Measurements from ENCODE around the gene RILPL1.
"Not testable (repeated sequence)": the region's sequence is repeated elsewhere in the genome, so short reads cannot be mapped to it uniquely, and the experiment has no call there.

Gene RILPL1

DNA sequence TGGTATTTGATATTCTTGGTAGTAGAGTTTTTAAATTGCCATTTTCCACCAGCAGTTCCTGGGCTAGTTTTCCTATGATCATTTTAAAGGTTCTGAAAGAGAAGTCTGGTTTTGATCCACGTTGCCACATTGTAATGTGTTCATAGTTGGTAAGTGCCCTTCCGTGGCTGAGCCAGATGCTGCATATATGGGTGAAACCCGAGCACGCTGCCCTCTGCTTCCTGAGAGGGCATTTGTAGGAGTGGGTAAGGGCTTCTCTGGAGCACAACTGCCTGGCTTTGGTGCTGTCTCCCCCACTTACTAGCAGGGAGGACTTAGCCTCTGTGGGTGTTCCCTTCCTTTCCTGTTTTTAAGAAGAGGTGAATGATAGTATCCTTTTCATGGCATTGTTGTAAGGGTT, 68.4 kb downstream of the RILPL1 start:
- no peak for DNase-seq

DNA sequence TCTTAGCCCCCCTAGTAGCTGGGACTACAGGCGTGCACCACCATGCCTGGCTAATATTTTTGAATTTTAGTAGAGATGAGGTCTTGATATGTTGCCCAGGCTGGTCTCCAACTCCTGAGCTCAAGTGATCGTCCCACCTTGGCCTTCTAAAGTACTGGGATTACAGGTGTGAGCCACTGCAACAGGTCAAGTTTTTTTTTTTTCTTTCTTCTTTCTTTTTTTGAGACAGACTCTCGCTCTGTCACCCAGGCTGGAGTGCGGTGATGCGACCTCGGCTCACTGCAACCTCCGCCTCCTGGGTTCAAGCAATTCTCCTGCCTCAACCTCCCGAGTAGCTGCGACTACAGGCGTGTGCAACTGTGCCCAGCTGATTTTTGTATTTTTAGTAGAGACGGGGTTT, 70.3 kb downstream of the RILPL1 start:
- not testable (repeated sequence) for DNase-seq

DNA sequence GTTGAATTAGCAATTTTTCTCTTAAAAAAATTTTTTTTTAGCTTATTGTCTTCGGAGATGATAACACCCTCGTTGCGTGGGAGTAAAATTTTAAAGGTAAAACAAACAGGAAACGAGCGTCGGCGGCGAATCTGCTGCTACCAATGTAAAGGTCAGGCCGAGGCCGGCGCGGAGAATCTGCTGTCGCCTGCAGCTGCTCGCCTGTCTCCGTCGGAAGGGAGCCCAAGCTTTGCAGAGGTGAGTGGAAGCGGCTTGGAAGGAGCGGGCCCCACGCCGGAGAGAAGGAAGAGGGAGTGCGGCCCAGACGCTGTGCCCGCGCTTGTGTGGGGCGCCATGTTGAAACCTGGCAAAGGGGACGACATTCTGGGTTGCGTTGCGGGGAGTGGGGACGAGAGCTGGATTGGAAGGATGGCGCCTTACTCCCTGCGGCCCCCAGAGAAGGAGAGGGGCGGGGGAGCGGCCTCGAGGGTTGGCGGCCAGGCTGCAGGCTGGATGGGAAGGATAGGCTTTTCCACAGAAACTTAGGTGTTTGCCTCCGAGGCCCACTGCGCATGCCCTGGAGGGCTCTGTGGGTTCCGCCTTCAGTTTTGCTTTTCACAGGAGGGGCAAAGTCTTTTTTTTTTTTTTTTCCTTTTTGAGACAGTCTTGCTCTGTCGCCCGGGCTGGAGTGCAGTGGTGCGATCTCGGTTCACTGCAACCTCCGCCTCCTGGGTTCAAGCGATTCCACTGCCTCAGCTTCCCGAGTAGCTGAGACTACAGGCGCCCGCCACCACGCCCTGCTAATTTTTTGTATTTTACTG, 75.3 kb downstream of the RILPL1 start, which contains the start of gene SNRNP35:
Gene SNRNP35, plus strand, starts transcription at position 160 of the 800 bp plus-strand sequence. CDS start 7,402 bp downstream, outside the sequence.
- DNase-seq, result peak; percentile 86 to 94 (median 91)

DNA sequence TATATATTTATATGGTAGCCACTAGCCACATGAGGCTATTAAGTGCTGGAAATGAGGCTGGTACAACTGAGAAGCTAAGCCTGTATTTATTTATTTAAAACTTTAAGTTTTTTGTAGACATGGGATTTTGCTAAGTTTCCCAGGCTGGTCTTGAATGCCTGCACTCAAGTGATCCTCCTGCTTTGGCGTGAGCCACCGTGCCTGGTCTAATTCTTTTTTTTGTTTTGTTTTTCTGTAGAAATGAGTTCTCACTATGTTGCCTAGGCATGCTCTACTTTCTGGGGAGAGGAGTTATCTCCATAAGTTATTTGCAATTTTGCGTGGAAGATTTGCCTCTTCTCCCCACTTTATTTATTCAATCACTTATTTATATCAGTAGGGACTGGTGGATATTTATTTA, 80.4 kb downstream of the RILPL1 start:
- no peak for DNase-seq

DNA sequence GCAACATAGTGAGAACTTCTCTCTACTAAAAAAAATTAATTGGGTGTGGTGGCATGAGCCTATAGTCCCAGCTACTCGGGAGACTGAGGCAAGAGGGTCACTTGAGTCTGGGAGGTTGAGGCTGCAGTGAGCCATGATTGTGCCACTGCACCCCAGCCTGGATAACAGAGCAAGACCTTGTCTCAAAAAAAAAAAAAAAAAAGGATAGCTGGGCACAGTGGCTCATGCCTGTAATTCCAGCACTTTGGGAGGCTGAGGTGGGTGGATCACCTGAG, 81.3 kb downstream of the RILPL1 start:
- not testable (repeated sequence) for DNase-seq

DNA sequence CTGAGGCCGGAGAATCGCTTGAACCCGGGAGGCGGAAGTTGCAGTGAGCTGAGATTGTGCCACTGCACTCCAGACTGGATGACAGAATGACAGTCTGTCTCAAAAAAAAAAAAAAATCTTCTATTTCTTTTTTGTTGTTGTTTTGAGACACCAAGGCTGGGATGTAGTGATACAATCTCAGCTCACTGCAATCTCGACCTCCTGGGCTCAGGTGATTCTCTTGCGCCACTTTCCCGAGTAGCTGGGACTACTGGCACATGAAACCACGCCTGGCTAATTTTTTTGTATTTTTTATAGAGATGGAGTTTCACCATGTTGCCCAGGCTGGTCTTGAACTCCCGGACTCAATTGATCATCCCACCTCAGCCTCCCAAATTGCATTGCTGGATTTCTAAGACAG, 82.9 kb downstream of the RILPL1 start:
- DNase-seq, result no peak

DNA sequence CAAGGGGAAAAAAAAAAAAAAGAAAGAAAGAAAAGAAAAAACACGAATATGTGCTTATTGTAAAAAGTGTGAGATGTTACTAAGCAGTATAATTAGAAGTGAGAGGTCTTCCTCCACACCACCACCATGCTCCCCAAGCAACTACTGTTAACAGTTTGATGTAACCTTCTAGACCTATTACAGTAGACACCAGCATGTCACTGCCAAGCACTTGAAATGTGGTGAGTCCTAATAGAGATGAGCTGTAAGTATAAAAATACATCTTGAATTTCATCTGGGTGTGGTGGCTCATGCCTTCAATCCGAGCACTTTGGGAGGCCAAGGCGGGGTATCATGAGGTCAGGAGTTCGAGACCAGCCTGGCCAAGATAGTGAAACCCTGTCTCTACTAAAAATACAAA, 83.7 kb downstream of the RILPL1 start:
- DNase-seq, result no peak

DNA sequence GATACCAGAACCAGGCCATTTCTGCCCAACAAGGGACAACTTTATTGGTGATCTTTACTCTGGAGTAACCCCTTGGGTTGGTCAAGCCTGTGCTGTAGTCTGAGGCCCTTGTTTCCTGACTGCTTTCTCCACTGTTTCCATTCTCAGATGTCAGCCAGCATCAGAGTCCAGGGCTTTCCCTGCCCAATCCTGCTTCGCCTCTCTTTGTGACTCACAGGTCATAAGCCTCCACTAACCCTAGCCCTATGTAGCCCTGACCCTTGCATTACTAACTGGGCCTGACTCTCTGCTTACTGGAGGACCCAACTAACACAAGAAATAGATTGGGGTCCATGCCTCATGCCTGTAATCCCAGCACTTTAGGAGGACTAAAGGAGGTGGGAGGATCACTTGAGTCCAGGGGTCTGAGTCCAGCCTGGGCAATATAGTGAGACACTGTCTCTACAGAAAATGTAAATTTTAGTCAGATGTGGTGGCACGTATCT, 84.2 kb downstream of the RILPL1 start:
- peak; percentile 77 to 91 (median 78) for DNase-seq

DNA sequence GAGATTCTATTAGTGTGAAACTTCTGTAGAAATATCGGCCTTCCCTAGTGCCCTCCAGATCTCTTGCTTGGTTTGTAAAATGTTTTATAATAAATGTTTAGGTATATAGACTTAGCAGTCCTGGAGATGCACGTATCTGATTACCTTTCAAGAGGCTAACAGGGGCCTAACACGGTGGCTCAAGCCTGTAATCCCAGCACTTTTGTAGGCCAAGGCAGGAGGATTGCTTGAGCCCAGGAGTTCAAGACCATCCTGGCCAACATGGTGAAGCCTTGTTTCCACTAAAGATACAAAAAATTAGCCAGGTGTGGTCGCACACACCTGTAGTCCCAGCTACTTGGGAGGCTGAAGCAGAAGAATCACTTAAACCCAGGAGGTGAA, 87.2 kb downstream of the RILPL1 start:
- no peak for DNase-seq

DNA sequence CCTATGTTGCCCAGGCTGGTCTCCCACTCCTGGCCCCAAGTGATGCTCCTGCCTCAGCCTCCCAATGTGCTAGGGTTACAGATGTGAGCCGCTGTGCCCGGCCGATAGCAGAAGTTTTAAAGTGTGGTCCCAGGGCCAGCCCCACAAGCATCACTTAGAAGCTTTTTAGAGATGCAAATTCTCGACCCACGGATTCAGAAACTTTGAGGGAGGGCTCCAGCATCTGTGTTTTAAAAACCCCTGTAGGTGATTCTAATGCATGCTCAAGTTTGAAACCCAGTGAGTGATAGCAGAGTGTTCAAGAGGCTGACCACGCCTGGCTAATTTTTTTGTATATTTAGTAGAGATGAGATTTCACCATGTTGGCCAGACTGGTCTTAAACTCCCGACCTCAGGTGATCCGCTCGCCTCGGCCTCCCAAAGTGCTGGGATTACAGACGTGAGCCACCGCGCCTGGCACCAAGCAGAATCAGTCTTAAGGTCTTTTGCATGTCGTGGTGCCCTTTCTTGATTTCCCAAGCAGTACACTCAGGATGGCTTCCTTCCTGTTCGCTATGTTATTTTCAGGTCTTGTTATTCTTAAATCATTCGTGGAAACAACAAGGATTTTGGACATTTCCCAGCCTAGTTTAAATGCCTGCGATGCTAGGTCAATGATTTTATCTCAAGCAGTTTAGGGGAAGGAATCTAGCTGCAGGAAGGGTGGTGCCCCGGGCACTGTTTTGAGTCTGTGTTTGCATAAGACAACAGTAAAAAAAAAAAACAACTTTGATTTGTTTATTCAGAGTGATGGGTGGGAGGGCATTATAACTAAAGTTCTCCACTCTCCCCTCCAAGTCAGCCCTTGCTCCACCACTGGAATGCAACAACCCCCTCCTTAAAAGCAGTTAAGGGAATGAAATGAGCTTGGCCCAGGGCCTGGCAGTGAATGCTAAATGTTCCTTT, 87.9 kb downstream of the RILPL1 start:
- peak in 2 of 4 experiments; percentile 45 to 52 for DNase-seq

DNA sequence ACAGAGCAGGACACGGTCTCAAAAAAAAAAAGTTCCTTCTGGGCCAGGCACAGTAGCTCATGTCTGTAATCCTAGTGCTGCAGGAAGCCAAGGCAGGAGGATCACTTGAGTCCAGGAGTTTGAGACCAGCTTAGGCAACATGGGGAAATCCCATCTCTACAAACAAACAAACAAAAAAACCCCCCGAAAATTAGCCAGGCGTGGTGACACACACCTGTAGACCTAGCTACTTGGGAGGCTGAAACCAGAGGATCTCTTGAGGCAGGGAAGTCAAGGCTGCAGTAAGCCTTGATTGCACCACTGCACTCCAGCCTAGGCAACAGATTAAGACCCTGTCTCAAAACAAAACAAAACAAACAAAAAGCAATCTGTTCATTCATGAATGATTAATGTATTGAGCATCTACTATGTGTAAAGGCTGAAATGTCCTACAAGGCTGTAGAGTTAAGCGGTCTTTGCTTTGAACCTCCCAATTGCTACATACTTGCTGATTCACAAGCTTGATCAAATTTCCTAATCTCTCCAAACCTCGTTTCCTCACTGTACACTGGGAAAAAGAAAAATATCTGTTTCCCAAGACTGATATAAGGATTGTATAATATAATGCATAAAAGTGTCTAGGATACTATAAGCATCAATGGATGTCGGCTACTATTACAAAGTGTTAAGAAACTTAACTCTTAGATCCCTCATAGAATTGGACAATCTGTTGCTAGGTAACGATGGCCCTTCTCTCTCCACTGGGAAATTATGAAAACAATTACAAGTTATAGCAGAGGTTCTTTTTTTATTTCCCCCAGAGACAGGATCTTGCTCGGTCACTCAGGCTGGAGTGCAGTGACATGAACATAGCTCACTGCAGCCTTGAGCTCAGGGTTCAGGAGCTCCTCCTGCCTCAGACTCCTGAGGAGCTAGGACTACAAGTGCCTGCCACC, 89.2 kb downstream of the RILPL1 start:
- peak in 3 of 4 experiments; percentile 48 to 79 (median 70) for DNase-seq

DNA sequence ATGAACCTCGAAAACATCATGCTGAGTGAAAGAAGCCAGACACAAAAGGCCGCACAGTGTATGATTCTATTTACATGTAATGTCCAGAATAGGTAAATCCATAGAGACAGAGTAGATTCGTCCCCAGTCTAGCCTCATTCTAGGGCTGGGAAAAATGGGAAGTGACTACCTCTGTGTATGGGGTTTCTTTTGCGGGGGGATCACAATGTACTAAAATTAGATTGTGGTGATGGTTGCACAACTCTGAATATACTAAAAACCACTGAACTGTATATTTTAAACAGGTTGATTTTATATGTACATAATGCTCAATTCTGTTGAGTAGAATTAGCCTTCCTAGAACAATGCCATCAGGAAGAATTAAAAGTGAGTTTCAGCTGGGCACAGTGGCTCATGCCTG, 90.7 kb downstream of the RILPL1 start:
- DNase-seq, result peak in 2 of 4 experiments; percentile 23 to 46

DNA sequence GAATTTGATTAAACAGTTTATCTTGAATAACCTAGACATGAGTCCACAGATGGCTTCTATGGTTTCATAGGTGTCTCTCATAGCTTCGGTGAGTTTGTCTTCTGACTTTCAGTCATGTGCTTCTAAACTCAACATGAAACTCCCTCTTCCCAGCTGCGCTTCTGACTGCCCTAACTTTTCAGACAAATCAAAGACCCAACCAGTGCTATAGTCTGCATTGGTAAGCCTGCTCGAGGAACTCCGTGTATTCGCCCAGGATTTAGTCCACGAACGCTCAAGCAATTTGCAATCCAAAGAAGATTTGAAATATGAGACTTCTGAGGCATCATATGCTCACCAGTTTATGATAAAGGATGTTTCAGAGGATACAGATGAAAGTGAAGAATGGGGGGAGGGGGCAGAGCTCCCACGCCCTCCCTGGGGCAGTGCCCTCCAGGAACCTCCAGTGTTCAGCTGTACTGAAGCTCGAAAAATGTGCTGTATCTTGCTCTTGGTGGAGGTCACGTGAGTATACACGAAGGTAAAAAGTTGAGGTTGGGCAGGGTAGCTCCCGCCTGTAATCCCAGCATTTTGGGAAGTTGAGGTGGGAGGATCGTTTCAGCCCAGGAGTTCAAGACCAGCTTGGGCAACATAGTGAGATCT, 91.9 kb downstream of the RILPL1 start:
- no peak for DNase-seq

DNA sequence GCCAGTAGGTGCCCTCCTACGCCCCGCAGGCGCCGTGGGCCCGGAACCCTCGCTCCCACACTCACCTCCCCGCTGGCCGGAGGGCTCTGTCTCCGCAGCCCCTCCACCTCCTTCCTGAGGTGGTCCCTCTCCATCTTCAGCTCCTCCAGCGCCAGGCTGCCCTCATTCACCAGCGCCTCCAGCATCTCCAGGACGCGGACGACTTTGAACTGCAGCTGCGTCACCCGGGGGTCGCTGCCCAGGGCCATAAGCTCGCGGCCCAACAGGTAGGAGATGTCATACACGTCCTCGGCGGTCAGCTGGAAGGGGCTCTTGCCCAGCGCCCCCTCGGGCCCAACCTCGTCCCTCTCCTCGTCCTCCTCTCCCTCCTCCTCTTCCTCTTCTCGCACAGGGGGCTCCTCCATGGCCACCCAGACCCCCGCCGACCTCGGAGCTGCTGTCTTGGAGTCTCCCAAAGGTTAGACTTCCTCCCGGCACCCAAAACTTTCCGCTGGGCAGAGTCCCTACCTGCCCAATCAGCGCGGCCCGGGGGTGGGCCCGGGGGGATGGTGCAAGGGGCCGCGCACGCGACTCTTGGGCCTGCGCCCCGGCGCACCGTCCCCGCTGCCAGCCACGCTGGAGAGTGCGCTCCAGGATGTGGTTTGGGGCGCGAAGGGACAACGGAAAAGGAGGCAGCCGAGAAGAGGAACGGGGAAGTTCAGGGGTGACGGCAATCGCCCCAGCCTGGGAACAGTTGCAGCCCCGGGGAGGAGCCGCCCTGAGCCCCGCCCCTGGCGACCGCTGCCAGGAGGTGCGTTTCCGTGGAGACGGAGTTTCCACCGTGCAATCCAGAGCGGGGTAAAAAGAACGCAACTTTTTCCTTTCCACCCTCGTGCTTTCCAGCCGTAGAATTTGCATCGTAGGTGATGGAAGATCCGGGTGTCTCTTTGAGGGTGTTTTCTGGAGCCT, 97.2 kb downstream of the RILPL1 start, which contains the start of gene RILPL2:
Gene RILPL2, minus strand, starts transcription at position 668 of the 948 bp plus-strand sequence. Its CDS starts 264 bp downstream, at position 404.
- DNase-seq, result peak; percentile 98 to 99 (median 98)

DNA sequence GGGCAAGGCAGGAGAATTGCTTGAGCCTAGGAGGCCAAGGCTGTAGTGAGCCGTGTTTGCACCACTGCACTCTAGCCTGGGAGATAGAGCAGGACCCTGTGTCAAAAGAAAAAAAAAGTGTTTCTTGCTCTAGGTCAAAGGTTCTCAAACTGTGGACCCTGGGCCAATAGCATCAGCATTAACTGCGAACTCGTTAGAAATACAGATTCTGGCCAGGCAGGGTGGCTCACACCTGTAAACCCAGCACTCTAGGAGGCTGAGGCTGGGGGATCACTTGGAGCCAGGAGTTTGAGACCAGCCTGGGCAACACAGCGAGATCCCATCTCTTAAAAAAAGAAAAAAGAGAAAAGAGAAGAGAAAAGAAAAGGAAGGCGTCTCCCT, 97.9 kb downstream of the RILPL1 start:
- DNase-seq, result peak in 1 of 4 experiments; percentile 22

DNA sequence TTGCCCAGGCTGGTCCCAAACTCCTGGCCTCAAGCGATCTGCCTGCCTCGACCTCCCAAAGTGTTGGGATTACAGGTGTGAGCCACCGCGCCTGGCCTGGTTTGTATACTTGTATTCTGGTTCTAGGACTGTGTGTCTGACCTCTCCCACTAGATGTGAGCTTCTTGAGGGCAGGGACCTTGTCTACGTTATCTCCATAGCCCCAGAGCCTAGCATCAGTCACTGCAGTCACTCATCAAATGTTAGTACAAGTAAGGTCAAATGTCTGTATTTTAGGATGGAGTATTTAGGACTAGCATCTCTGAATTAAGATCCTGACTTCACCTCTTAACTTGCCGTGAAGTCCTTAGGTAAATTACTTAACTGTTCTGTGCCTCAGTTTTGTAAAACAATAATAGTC, 99.9 kb downstream of the RILPL1 start:
- DNase-seq, result no peak

DNA sequence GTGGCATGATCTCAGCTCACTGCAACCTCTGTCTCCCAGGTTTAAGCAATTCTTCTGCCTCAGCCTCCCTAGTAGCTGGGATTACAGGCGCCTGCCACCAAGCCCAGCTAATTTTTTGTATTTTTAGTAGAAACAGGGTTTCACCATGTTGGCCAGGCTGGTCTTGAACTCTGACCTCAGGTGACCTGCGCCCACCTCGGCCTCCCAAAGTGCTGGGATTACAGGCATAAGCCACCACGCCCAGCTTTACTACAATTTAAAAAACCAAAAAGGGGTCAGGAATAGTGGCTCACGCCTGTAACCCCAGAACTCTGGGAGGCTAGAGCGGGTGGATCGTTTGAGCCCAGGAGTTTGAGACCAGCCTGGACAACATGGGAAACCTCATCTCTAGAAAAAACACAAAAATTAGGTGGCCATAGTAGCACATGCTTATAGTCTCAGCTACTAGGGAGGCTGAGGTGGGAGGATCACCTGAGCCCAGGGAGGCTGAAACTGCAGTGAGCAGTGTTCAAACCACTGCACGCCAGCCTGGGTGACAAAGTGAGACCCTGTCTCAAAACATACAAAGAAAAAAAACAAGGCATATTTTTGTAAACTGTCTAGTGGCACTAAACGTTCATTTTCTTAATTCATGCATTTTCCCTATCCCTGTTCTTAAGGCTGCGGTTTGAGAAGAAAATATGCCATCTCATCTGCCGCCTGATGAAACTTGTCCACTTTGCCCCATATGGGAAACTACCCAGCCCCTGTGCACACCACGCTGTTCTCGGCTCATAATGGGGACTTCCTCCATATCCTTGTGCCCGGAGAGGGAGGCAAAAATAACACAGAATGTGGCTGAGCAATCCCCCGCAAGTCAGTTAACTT, 101.3 kb downstream of the RILPL1 start:
- peak; percentile 87 to 94 (median 90) for DNase-seq

DNA sequence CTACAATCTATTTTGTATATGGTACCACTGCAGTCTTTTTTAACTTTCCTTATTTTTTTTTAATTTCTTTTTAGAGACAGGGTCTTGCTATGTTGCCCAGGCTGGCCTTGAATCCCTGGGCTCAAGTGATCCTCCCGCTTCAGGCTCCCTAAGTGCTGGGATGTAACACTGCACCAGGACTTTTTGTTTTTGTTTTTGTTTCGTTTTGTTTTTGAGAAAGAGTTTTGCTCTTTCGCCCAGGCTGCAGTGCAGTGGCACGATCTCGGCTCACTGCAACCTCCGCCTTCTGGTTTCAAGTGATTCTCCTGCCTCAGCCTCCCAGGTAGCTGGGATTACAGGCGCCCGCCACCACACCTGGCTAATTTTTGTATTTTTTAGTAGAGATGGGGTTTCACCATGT, 104.4 kb downstream of the RILPL1 start:
- not testable (repeated sequence) for DNase-seq

DNA sequence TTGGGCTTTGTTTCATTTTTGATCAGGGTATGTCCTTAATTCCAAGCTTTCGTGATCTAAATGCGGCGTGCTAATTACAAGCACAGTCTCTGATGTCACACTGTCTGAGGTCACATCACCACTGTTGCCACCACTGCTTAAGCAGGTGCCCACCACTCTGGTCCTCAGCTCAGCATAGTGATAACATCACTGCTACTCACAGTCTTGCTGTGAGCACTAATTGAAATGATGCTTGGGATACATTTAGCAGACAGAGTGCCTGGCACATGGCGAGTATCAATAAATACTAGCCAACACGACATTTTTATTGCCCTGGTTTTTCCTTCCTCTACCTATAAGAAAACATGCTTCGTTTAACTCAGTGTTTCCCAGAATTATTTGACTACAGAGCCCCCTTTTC, 104.9 kb downstream of the RILPL1 start:
- no peak for DNase-seq

Measured in suppressor macrophage (primary cell).